ENCODE measurements around the gene DPT.

DNA sequence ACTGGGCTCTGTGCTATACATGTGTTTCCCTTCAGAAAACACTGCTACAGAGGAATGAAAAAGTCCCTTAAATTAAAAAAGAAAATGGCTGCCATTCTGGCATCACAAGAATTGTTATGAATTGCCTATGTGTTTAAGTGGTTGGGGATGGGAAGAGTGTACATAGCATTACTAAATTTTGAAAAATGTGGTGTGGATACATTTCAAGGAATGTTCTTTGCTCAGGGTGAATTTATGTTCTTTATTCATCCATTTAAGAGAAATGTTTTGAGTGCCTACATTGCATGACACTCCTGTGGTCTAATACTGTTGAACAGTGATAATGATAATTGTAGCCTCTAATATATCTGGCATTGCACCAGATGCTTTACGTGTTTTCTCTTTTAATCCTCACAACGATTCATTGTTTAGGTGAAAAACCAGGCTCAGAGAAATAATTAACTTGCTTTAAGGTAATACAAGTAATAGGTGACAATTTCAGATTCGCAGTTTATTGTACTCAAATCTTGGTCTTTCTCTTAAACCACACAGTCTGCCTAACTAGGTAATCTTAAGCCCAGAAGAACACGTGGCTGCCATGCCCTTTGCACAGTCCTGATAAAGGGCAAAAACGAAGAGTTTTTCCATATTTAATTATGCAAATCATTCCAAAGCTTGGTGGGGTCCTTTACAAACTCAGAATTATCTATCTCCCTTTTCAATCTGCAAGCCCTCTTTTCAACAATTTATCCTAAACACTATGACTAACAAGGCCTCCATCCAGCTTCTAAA is 31.5 kb downstream of the DPT start:
- TF ChIP-seq CTCF (conservative IDR thresholded peaks at IDR 0.05; ENCODE audit: low read depth, low read length) (no peak), CEBPB (IDR thresholded peaks at IDR 0.05; ENCODE audit: low read depth, low read length) (no peak), POLR2A (IDR thresholded peaks at IDR 0.05; ENCODE audit: low read depth, low read length) (no peak), MXI1 (IDR thresholded peaks at IDR 0.05; ENCODE audit: borderline replicate concordance, low read depth, low read length) (no peak), MAZ (IDR thresholded peaks at IDR 0.05; ENCODE audit: borderline replicate concordance, low read depth, low read length) (no peak), USF2 (IDR thresholded peaks at IDR 0.05; ENCODE audit: low read depth, low read length) (no peak)
